HG02884 (cell line): ENCODE results near the gene SDC4.

ENCODE experiments used
- ATAC-seq: cut with Tn5 transposase; IDR thresholded peaks from one replicate; pipeline ENCODE4 v1.9.1; 2021; ENCODE audit warnings: mild to moderate bottlenecking, moderate library complexity; ENCODE audit not compliant: unreplicated experiment

Gene SDC4

GRCh38 chr20:45301824-45302271 is 46.4 kb downstream of the SDC4 start:
- no peak for ATAC-seq

- no peak for ATAC-seq
These were observed 47.3 kb downstream of the SDC4 start for GRCh38 chr20:45300961-45301360.

- no peak for ATAC-seq
These were observed 48.4 kb downstream of the SDC4 start for GRCh38 chr20:45299786-45300185.

- no peak for ATAC-seq
These were observed 50.3 kb downstream of the SDC4 start for GRCh38 chr20:45297786-45298497.

GRCh38 chr20:45294659-45295058 is 53.6 kb downstream of the SDC4 start:
- no peak for ATAC-seq

- ATAC-seq = no peak
These were observed 54.2 kb downstream of the SDC4 start for GRCh38 chr20:45294003-45294368.

- ATAC-seq = no peak
These were observed 54.9 kb downstream of the SDC4 start for GRCh38 chr20:45293041-45294002.

GRCh38 chr20:45292343-45292742 is 55.9 kb downstream of the SDC4 start:
- ATAC-seq = no peak

- no peak for ATAC-seq
These were observed 56.7 kb downstream of the SDC4 start for GRCh38 chr20:45291526-45291925.

- no peak for ATAC-seq
These were observed 57.4 kb downstream of the SDC4 start for GRCh38 chr20:45290677-45291355.

- no peak for ATAC-seq
These were observed 58.1 kb downstream of the SDC4 start for GRCh38 chr20:45289942-45290676.

GRCh38 chr20:45288860-45289259 is 59.4 kb downstream of the SDC4 start:
- ATAC-seq = no peak

- ATAC-seq = no peak
These were observed 59.8 kb downstream of the SDC4 start for GRCh38 chr20:45288376-45288775.

- no peak for ATAC-seq
These were observed 64.6 kb downstream of the SDC4 start for GRCh38 chr20:45283551-45284057.

GRCh38 chr20:45282700-45283550 is 65.3 kb downstream of the SDC4 start:
- ATAC-seq = no peak

GRCh38 chr20:45279992-45280391 is 68.2 kb downstream of the SDC4 start:
- no peak for ATAC-seq

GRCh38 chr20:45275338-45275737 is 72.9 kb downstream of the SDC4 start:
- ATAC-seq = no peak
